ENCODE results near the gene METTL25. TPM values are rescaled to one million over a fixed set of nuclear protein-coding genes. Genes with fewer than 3 reads are reported as not detected.
A peak's percentile ranks its signal among the peaks of the same experiment; 100 is the strongest.

Gene METTL25
- total RNA-seq, 1 experiment from 2014 or later = 11.6 TPM

DNA sequence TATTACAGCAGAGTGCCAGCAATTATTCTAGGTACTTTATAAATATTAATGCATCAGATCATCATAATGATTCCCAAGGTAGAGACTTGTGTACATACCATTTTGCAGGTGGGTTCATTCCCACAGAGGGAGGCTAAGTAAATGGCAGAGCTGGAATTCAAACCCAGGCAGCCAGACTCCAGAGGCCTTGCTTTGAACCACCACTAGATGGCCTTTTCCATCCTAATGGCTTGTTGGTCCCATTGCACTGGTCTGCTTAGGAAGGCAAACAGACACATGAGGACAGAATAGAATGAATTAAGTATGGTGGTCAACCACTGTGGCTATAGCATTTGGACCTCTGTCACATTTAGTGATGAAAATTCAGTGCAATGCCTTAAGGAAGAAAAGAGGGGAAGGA lies 158.7 kb downstream of the METTL25 start:
- Histone ChIP-seq H2BK20ac (ENCODE audit: low read depth, low read length, poor library complexity, severe bottlenecking) (no peak overlapping the region), H3K56ac (ENCODE audit: insufficient read length, low read depth, low read length) (no peak overlapping the region), H3T11ph (ENCODE audit: low read length) (no peak overlapping the region), H3K4ac (ENCODE audit: low read depth, low read length) (no peak overlapping the region), H3K79me1 (ENCODE audit: insufficient read depth, low read depth, low read length, poor library complexity, severe bottlenecking) (no peaks in the 10 kb centered on the region), H2BK12ac (ENCODE audit: insufficient read length, low read depth, low read length) (no peak overlapping the region), H3K23ac (ENCODE audit: insufficient read length, low read depth, low read length) (no peak overlapping the region), H2AFZ (ENCODE audit: low read length) (no peak overlapping the region), H3K4me1 (ENCODE audit: insufficient read depth, low read length) (no peaks in the 10 kb centered on the region), H4K91ac (ENCODE audit: insufficient read length, low read depth, low read length) (no peak overlapping the region), H2BK15ac (ENCODE audit: low read depth, low read length) (no peak overlapping the region), H3K9me3 (ENCODE audit: control insufficient read depth, low read depth, low read length) (no peaks in the 10 kb centered on the region), H2BK5ac (ENCODE audit: insufficient read length, low read length) (no peak overlapping the region), H2AK5ac (ENCODE audit: insufficient read length, low read length) (no peak overlapping the region), H3K4me2 (ENCODE audit: insufficient read depth, insufficient read length, low read length) (no peak overlapping the region), H2BK120ac (ENCODE audit: low read depth, low read length, poor library complexity, severe bottlenecking) (no peak overlapping the region), H3K27ac (ENCODE audit: insufficient read length, low read depth, low read length) (no peak overlapping the region), H3K18ac (ENCODE audit: insufficient read length, low read depth, low read length) (no peak overlapping the region), H4K8ac (replicated peaks; ENCODE audit: insufficient read length, low read depth, low read length) (no peak overlapping the region), H3K23me2 (ENCODE audit: insufficient read length, low read depth, low read length, poor library complexity, severe bottlenecking) (no peaks in the 10 kb centered on the region), H3K27me3 (ENCODE audit: insufficient read depth, low read length) (no peaks in the 10 kb centered on the region), H4K5ac (ENCODE audit: insufficient read length, low read depth, low read length) (no peak overlapping the region), H3K9ac (ENCODE audit: extremely low read depth, insufficient read length, low read length) (no peak overlapping the region), H4K20me1 (ENCODE audit: control insufficient read depth, insufficient read depth, insufficient read length) (no peaks in the 10 kb centered on the region), H3K14ac (ENCODE audit: insufficient read depth, low read length) (no peak overlapping the region), H3K79me2 (ENCODE audit: insufficient read depth, low read length) (no peaks in the 10 kb centered on the region; the same call in 1 of the 2 replicates)
- TF ChIP-seq, protein P1, sequence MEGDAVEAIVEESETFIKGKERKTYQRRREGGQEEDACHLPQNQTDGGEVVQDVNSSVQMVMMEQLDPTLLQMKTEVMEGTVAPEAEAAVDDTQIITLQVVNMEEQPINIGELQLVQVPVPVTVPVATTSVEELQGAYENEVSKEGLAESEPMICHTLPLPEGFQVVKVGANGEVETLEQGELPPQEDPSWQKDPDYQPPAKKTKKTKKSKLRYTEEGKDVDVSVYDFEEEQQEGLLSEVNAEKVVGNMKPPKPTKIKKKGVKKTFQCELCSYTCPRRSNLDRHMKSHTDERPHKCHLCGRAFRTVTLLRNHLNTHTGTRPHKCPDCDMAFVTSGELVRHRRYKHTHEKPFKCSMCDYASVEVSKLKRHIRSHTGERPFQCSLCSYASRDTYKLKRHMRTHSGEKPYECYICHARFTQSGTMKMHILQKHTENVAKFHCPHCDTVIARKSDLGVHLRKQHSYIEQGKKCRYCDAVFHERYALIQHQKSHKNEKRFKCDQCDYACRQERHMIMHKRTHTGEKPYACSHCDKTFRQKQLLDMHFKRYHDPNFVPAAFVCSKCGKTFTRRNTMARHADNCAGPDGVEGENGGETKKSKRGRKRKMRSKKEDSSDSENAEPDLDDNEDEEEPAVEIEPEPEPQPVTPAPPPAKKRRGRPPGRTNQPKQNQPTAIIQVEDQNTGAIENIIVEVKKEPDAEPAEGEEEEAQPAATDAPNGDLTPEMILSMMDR (conservative IDR thresholded peaks at IDR 0.05) = peak; percentile 76
- Mint-ChIP-seq H3K9me3 (no peaks in the 10 kb centered on the region), H3K4me3 (no peak overlapping the region), H3K27ac (no peak overlapping the region), H3K4me1 (no peaks in the 10 kb centered on the region), H3K36me3 (ENCODE audit: insufficient read depth in 1 of 3, low read depth in 3 of 3) (no peaks in the 10 kb centered on the region), H3K27me3 (ENCODE audit: low read depth) (no peaks in the 10 kb centered on the region)
- DNase-seq = peak; percentile 64
